ENCODE results near the gene DMD.

DNA sequence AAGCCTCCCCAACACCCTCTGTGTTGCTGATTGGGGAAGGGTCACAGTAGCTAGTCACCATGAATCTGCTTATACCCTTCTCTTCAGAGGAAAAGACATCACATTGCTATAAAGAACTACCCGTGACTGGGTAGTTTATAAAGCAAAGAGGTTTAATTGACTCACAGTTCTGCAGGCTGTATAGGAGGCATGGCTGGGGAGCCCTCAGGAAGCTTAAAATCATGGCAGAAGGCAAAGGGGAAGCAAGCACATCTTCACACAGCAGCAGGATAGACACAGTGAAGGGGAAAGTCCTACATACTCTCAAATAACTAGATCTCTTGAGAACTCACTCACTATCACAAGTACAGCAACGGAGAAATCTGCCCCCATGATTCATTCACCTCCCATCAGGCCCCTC is 1910.1 kb downstream of the DMD start:
- TF ChIP-seq, protein P1, sequence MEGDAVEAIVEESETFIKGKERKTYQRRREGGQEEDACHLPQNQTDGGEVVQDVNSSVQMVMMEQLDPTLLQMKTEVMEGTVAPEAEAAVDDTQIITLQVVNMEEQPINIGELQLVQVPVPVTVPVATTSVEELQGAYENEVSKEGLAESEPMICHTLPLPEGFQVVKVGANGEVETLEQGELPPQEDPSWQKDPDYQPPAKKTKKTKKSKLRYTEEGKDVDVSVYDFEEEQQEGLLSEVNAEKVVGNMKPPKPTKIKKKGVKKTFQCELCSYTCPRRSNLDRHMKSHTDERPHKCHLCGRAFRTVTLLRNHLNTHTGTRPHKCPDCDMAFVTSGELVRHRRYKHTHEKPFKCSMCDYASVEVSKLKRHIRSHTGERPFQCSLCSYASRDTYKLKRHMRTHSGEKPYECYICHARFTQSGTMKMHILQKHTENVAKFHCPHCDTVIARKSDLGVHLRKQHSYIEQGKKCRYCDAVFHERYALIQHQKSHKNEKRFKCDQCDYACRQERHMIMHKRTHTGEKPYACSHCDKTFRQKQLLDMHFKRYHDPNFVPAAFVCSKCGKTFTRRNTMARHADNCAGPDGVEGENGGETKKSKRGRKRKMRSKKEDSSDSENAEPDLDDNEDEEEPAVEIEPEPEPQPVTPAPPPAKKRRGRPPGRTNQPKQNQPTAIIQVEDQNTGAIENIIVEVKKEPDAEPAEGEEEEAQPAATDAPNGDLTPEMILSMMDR (IDR thresholded peaks at IDR 0.05; ENCODE audit: low read depth, low read length): no peak
- TF ChIP-seq POLR2A (IDR thresholded peaks at IDR 0.05; ENCODE audit: extremely low read depth, insufficient read length): no peak
- TF ChIP-seq, protein P2, sequence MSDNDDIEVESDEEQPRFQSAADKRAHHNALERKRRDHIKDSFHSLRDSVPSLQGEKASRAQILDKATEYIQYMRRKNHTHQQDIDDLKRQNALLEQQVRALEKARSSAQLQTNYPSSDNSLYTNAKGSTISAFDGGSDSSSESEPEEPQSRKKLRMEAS (IDR thresholded peaks at IDR 0.05; ENCODE audit: low read depth, low read length): no peak

Measured in NB4 (cell line).